Renal pelvis (tissue), 3 donors: Measurements from ENCODE around the gene HBM. TPM values are rescaled to one million over a fixed set of nuclear protein-coding genes. Genes with fewer than 3 reads are reported as not detected.

Experiments
- polyA plus RNA-seq, 3 donors: library from polyadenylated mRNA; unstranded; fragments of 120-200 nt; gene quantifications; one replicate each; pipeline ENCODE4 v1.2.1, GENCODE V29; 2013; ENCODE audit not compliant: insufficient read length in 3 of 3

The HBM gene
- polyA plus RNA-seq, 3 donors = 3.2 to 5.6 (median 4.8) TPM

Other genes with a start within 250 kb of the HBM start
- 10 to 100 TPM; 12.3 to 13.6 (median 13.5) TPM for gene POLR3K, start 112.4 kb upstream of the HBM start, polyA plus RNA-seq
- gene SNRNP25, start 112.2 kb upstream of the HBM start, polyA plus RNA-seq = 10 to 100 TPM; 43.0 to 46.0 (median 44.3) TPM
- gene RHBDF1, start 93.3 kb upstream of the HBM start, polyA plus RNA-seq = 10 to 100 TPM; 25.3 to 30.4 (median 29.9) TPM
- gene MPG, start 87.8 kb upstream of the HBM start, polyA plus RNA-seq = 10 to 100 TPM; 26.9 to 32.2 (median 31.5) TPM
- gene NPRL3, start 27.3 kb upstream of the HBM start, polyA plus RNA-seq = 10 to 100 TPM; 30.9 to 38.4 (median 36.7) TPM
- gene HBZ, start 13.3 kb upstream of the HBM start, polyA plus RNA-seq = 1 to 10 TPM; 1.8 to 3.1 (median 2.4) TPM
- 1,000 to 10,000 TPM in 2 of 3 donors, 100 to 1,000 TPM in 1; 753 to 1,397 (median 1,145) TPM for gene HBA2, start 6.9 kb downstream of the HBM start, polyA plus RNA-seq
- gene HBA1, start 10.7 kb downstream of the HBM start, polyA plus RNA-seq = 100 to 1,000 TPM; 567 to 842 (median 719) TPM
- 1 to 10 TPM in 1 of 3 donors, under 1 TPM in 2; 0.73 to 1.2 (median 0.75) TPM for gene HBQ1, start 14.5 kb downstream of the HBM start, polyA plus RNA-seq
- gene LUC7L, start 63.5 kb downstream of the HBM start, polyA plus RNA-seq = 100 to 1,000 TPM; 116 to 159 (median 151) TPM
- gene FAM234A, start 68.8 kb downstream of the HBM start, polyA plus RNA-seq = 10 to 100 TPM; 85.7 to 90.9 (median 87.4) TPM
- gene RGS11, start 110.0 kb downstream of the HBM start, polyA plus RNA-seq = 1 to 10 TPM; 1.8 to 2.8 (median 1.9) TPM
- 1 to 10 TPM; 1.2 to 5.6 (median 4.2) TPM for gene ARHGDIG, start 114.6 kb downstream of the HBM start, polyA plus RNA-seq
- 1 to 10 TPM in 2 of 3 donors, under 1 TPM in 1; 0.58 to 2.4 (median 1.4) TPM for gene PDIA2, start 117.2 kb downstream of the HBM start, polyA plus RNA-seq
- 10 to 100 TPM; 21.9 to 22.9 (median 22.7) TPM for gene AXIN1, start 186.7 kb downstream of the HBM start, polyA plus RNA-seq
- 10 to 100 TPM; 66.6 to 94.3 (median 88.1) TPM for gene MRPL28, start 204.6 kb downstream of the HBM start, polyA plus RNA-seq
- gene PGAP6, start 216.0 kb downstream of the HBM start, polyA plus RNA-seq = 10 to 100 TPM; 59.4 to 76.2 (median 65.6) TPM
- gene NME4, start 231.2 kb downstream of the HBM start, polyA plus RNA-seq = 100 to 1,000 TPM; 120 to 161 (median 140) TPM
- gene DECR2, start 235.9 kb downstream of the HBM start, polyA plus RNA-seq = 10 to 100 TPM; 19.6 to 47.3 (median 33.7) TPM